Measurements from ENCODE around the gene OTOG.
A peak's percentile ranks its signal among the peaks of the same experiment; 100 is the strongest.

OTOG gene

GRCh38 chr11:17547051-17547577 lies at the start of gene OTOG:
Gene OTOG (plus strand): TSS chr11:17547259. CDS start chr11:17547373, 114 bp downstream.
- DNase-seq (ENCODE audit: low read depth in 2 of 2): no peak

DNA sequence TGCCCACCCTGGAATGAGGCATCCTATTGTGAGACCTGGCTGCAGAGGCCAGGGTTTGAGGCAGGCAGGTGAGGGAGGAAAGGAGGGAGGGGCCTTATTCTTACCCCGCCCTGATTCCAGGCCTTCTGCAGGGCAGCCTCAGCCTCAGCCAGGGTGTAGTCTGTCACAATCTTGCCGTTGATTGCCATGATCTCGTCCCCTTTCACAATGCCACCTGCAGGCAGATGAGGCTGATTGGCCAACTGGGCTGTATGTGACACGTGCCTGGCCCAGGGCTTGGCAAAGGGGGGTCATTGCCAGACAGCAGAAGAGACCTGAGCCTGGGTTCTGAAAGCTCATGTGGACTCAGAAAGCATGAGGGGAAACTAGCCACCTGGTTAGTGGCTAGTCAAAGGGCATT lies 49.0 kb upstream of the OTOG start:
- DNase-seq (ENCODE audit: low read depth in 2 of 2): no peak

- no peak for DNase-seq (ENCODE audit: low read depth in 2 of 2)
Observed at GRCh38 chr11:17498475-17498874, 48.6 kb upstream of the OTOG start.

DNA sequence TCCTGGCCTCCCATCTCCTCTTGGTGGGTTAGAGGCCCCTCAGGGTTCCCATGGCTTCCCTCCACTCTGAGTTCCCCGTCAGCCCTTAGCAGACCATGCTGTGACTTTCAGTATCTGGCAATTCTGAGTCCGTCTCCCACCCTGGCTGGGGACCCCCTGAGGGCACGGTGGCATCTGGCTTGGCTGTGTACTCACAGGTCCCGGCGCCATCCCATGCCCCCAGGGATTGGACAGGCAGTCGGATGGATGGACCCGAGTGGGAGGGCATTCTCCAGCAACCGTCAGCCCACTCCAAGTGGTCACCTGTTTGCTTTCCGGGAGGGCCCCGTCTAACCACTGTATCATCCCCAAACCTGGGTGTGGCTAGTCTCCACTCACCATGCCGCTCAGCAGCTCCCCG lies 46.4 kb upstream of the OTOG start:
- no peak for DNase-seq (ENCODE audit: low read depth in 2 of 2)

DNA sequence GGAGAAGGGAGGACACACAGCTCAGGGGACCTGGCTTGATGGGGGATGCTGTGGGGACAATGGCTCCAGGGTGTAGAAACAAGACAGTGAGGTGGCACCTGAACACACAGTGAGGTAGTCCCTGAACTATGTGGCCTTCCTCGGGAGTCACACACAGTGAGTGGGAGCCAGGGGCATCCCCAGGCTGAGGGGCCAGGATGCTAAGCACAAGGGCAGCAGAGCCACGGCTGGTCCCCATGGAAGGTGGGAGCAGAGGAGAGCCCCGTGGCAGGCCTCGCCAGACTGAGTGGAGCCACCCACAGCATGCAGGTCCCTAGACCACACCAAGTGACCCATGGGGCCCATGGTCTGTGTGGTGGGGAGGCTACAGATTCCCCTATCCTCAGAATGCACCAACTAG lies 44.4 kb upstream of the OTOG start:
- no peak for DNase-seq (ENCODE audit: low read depth in 2 of 2)

GRCh38 chr11:17504330-17505107 lies 42.5 kb upstream of the OTOG start:
- peak; percentile 40 to 54 for DNase-seq (ENCODE audit: low read depth in 2 of 2)

DNA sequence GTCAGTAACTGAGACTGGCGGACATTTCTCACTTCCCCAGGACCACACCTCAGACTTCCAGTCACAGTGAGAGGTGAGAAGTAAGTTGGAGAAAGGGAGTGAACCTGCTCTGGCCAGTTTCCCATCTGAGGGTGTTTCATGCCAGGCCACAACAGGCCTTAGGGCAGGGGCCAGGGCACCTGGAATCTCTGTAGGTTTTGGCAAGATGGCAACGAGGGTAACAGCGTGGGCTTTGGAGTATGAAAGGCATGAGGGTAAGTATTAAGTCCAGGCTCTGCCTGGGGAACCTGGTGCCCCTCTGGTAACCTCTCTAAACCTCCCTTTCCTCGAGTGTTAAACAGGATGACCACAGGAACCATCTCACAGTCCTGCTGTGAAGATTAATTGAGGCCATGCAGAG lies 41.9 kb upstream of the OTOG start:
- no peak for DNase-seq (ENCODE audit: low read depth in 2 of 2)

GRCh38 chr11:17506314-17506713 lies 40.7 kb upstream of the OTOG start:
- no peak for DNase-seq (ENCODE audit: low read depth in 2 of 2)

- no peak for DNase-seq (ENCODE audit: low read depth in 2 of 2)
Observed at GRCh38 chr11:17506942-17507341, 40.1 kb upstream of the OTOG start.

GRCh38 chr11:17507773-17508172 lies 39.3 kb upstream of the OTOG start:
- no peak for DNase-seq (ENCODE audit: low read depth in 2 of 2)

GRCh38 chr11:17508306-17508705 lies 38.8 kb upstream of the OTOG start:
- DNase-seq (ENCODE audit: low read depth in 2 of 2): no peak

- no peak for DNase-seq (ENCODE audit: low read depth in 2 of 2)
Observed at GRCh38 chr11:17508791-17509190, 38.3 kb upstream of the OTOG start.

GRCh38 chr11:17510507-17511206 lies 36.4 kb upstream of the OTOG start:
- no peak for DNase-seq (ENCODE audit: low read depth in 2 of 2)

GRCh38 chr11:17511571-17511970 lies 35.5 kb upstream of the OTOG start:
- DNase-seq (ENCODE audit: low read depth in 2 of 2): no peak

DNA sequence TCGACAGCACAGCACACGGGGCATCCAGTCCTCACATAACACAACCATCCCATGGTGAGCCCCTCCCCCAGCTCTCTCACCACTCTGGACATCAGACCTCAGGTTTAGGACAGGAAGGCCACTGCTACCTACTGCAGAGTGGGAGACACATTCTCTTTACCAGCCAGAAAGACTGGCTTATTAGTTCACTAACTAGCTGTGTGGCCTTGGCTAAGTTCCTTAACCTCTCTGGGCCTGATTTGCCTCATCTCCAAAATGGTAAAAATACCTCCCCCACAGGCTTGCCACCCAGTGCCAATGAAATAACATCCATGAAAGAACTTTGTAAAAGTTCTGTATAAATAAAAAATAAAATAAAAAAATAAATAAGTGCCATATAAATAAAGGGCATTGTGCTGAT lies 35.0 kb upstream of the OTOG start:
- no peak for DNase-seq (ENCODE audit: low read depth in 2 of 2)

- DNase-seq (ENCODE audit: low read depth in 2 of 2): no peak
Observed at GRCh38 chr11:17513853-17514252, 33.2 kb upstream of the OTOG start.

DNA sequence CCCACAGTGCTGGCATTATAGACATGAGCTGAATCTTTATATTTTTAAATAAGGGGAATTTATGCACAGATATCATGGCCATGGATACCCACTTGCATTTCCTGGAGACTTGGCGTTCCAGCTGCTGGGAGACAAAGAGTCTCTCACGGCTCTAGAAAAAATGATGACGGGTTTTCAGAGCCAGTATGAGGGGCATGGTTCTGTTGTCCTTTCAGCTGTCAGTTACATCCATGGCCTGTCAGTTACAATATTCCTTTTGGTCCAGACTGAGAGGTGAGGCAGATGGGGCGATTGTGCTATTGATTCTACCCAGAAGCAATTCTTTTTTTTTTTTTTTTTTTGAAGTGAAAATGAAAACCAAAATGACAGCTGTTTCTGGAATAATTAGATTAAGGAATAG lies 32.6 kb upstream of the OTOG start:
- DNase-seq (ENCODE audit: low read depth in 2 of 2): no peak

DNA sequence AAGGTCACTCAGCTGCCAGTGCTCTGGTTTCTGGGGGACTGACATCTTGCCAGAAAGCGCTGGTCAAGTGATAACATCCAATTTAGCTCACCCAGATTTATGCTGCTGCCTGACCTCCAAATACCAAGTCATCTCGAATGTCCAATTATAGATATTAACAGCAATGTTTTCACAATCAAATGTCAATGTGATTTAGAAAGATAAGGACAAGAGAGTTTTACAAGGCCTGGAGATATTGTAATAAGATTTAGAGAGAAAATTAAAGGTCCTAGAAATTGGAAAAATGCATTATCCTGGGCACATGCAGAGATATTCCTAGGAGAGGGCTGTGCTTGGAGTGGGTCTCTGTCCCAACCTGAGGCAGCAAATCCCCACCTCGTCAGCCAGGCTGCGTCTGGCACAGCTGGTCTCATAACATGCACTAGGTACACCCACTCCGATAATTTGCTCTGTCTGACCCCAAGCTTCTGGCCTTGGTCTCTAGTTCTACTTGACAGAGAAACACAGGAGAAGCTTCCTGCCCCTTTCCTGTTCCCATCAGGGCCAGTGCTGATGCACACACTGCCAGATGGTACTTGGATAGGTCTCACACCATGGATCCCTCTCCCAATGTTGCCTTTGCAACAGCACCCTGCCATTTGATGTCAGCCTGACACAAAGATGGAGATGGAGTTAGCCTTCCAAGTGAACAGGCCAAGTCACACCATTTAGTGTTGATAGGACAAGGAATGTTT lies 31.4 kb upstream of the OTOG start:
- no peak for DNase-seq (ENCODE audit: low read depth in 2 of 2)

DNA sequence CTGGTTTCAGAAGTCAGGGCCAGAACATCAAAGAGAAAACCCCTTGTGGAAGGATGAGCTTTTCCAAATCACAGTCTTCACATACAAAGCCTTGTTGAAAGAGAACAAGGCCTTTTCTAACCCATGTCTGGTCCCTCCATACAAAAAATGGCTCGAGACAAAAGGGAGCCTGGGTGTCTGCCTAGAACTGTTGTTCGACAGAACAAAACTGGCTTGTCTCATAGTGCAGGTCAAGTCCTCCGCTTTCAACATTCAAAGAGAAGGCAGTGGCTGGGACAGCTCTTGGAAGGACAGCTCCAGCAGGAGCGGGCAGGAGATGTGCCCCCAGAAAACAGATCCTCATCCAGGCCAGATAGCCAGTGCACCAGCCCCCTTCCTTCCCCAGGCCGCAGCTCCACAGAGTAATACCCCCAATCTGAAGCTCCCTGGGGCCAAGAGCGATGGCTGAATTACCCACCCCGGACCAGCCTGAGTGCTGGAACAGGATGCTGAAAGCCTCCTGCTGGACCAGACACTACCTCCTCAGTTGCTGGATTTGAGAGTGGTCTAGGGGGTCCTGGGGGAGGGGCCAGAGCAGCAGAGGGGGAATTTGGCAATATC lies 30.4 kb upstream of the OTOG start:
- DNase-seq (ENCODE audit: low read depth in 2 of 2): no peak

- DNase-seq (ENCODE audit: low read depth in 2 of 2): no peak
Observed at GRCh38 chr11:17517186-17517585, 29.9 kb upstream of the OTOG start.

- no peak for DNase-seq (ENCODE audit: low read depth in 2 of 2)
Observed at GRCh38 chr11:17518366-17518765, 28.7 kb upstream of the OTOG start.

All from stimulated activated CD8-positive, alpha-beta memory T cell treated with anti-CD3 and anti-CD28 coated beads, Interleukin-15, amount 100 ng/mL, for 4 hours (primary cell).